Activated T-cell treated with anti-CD3 and anti-CD28 coated beads, Interleukin-2, amount 50 U/mL, for 4 hours (primary cell): ENCODE measurements around the gene IFNA16. TPM values are rescaled to one million over a fixed set of nuclear protein-coding genes. Genes with fewer than 3 reads are reported as not detected.
"Not testable (repeated sequence)": the region's sequence is repeated elsewhere in the genome, so short reads cannot be mapped to it uniquely, and the experiment has no call there.

Experiments
- ATAC-seq, 2 donors: fragments of 200-7000 bp; cut with Tn5 transposase; one replicate each; pipeline ENCODE4 v1.10.0; 2021
- DNase-seq: peaks from one replicate; pipeline ENCODE4 v3.0.0-alpha.2; 2020
- H3K27me3 Mint-ChIP-seq: one replicate; pipeline ENCODE4 v1.8.0; 2021; ENCODE audit warnings: low read depth, mixed read lengths
- H3K36me3 Mint-ChIP-seq: one replicate; pipeline ENCODE4 v1.8.0; 2022; ENCODE audit warnings: mixed read lengths; ENCODE audit not compliant: insufficient read depth
- H3K4me1 Mint-ChIP-seq: one replicate; pipeline ENCODE4 v1.8.0; 2021; ENCODE audit warnings: low read depth, mixed read lengths
- H3K4me3 Mint-ChIP-seq: one replicate; pipeline ENCODE4 v1.8.0; 2021; ENCODE audit warnings: mild to moderate bottlenecking, moderate library complexity, mixed read lengths
- H3K9me3 Mint-ChIP-seq: one replicate; pipeline ENCODE4 v1.8.0; 2021; ENCODE audit warnings: mixed read lengths
- total RNA-seq, 3 donors: library from RNA; stranded (reverse); gene quantifications; one replicate each; pipeline ENCODE4 v1.2.1, GENCODE V29; 2021

Gene IFNA16
- total RNA-seq, 3 donors from 2014 or later: not detected

- H3K9me3 Mint-ChIP-seq: not testable (repeated sequence)
These were observed 3.4 kb downstream of the IFNA16 start for GRCh38 chr9:21213411-21214326.

GRCh38 chr9:21212160-21212559 lies 5.0 kb downstream of the IFNA16 start:
- H3K27me3 Mint-ChIP-seq, H3K4me1 Mint-ChIP-seq, DNase-seq, H3K4me3 Mint-ChIP-seq, H3K9me3 Mint-ChIP-seq, H3K36me3 Mint-ChIP-seq, ATAC-seq: not testable (repeated sequence)

More at GRCh38 chr9:21213411-21214326, 3.4 kb downstream of the IFNA16 start:
- peak in 1 of 2 donors; percentile 43 for ATAC-seq
- H3K4me3 Mint-ChIP-seq, DNase-seq, H3K4me1 Mint-ChIP-seq, H3K27me3 Mint-ChIP-seq, H3K36me3 Mint-ChIP-seq: not testable (repeated sequence)

- H3K9me3 Mint-ChIP-seq, H3K4me1 Mint-ChIP-seq, DNase-seq, ATAC-seq, H3K4me3 Mint-ChIP-seq, H3K36me3 Mint-ChIP-seq: not testable (repeated sequence)
- peaks cover 11% of the 10 kb centered on the region for H3K27me3 Mint-ChIP-seq
These were observed 6.3 kb downstream of the IFNA16 start for GRCh38 chr9:21210782-21211181.

- DNase-seq (no peak), ATAC-seq (no peak)
- Mint-ChIP-seq H3K4me1 (peaks cover 4% of the 10 kb centered on the region), H3K4me3 (no peak overlapping the region), H3K9me3 (no peaks in the 10 kb centered on the region), H3K27me3 (peaks cover 13% of the 10 kb centered on the region), H3K36me3 (no peaks in the 10 kb centered on the region)
These were observed 6.8 kb downstream of the IFNA16 start for GRCh38 chr9:21210311-21210710.

- DNase-seq, H3K4me1 Mint-ChIP-seq, H3K36me3 Mint-ChIP-seq, ATAC-seq, H3K4me3 Mint-ChIP-seq, H3K9me3 Mint-ChIP-seq: not testable (repeated sequence)
- H3K27me3 Mint-ChIP-seq: peaks cover 15% of the 10 kb centered on the region
These were observed 10.1 kb downstream of the IFNA16 start, which contains the start of gene IFNA10 for GRCh38 chr9:21207043-21207442. IFNA10 (minus strand) TSS chr9:21207143; CDS start chr9:21207097, 46 bp downstream.

- no peaks in the 10 kb centered on the region for H3K9me3 Mint-ChIP-seq
- peaks cover 3% of the 10 kb centered on the region for H3K36me3 Mint-ChIP-seq
- DNase-seq: no peak
- no peaks in the 10 kb centered on the region for H3K4me1 Mint-ChIP-seq
- peak in 1 of 2 donors; percentile 52 for ATAC-seq
- H3K4me3 Mint-ChIP-seq: no peak overlapping the region
- peaks cover 15% of the 10 kb centered on the region for H3K27me3 Mint-ChIP-seq
These were observed 11.9 kb downstream of the IFNA16 start for GRCh38 chr9:21205204-21205603.

GRCh38 chr9:21202105-21202504 lies 15.0 kb downstream of the IFNA16 start, which contains the start of gene IFNA7:
IFNA7 (minus strand) TSS chr9:21202205; CDS start chr9:21202165, 40 bp downstream.
- H3K4me1 Mint-ChIP-seq, ATAC-seq, H3K9me3 Mint-ChIP-seq, DNase-seq, H3K36me3 Mint-ChIP-seq, H3K4me3 Mint-ChIP-seq: not testable (repeated sequence)
- peaks cover 14% of the 10 kb centered on the region for H3K27me3 Mint-ChIP-seq

- H3K36me3 Mint-ChIP-seq, H3K4me1 Mint-ChIP-seq, H3K9me3 Mint-ChIP-seq, H3K27me3 Mint-ChIP-seq: not testable (repeated sequence)
- H3K4me3 Mint-ChIP-seq: peak overlapping the region; percentile 3
- ATAC-seq (peak; percentile 84 to 88), DNase-seq (peak; percentile 10)
These were observed 22.0 kb downstream of the IFNA16 start for GRCh38 chr9:21194867-21195776.

GRCh38 chr9:21187487-21187886 lies 29.6 kb downstream of the IFNA16 start, which contains the start of gene IFNA4:
IFNA4 (minus strand) TSS chr9:21187587; CDS start chr9:21187531, 56 bp downstream.
- not testable (repeated sequence) for DNase-seq, H3K4me1 Mint-ChIP-seq, H3K4me3 Mint-ChIP-seq, ATAC-seq, H3K27me3 Mint-ChIP-seq, H3K9me3 Mint-ChIP-seq, H3K36me3 Mint-ChIP-seq

- not testable (repeated sequence) for H3K9me3 Mint-ChIP-seq, DNase-seq, H3K4me1 Mint-ChIP-seq, H3K4me3 Mint-ChIP-seq, H3K36me3 Mint-ChIP-seq, H3K27me3 Mint-ChIP-seq
- peak; percentile 66 to 75 for ATAC-seq
These were observed 34.0 kb downstream of the IFNA16 start for GRCh38 chr9:21182810-21183736.

- H3K36me3 Mint-ChIP-seq: no peaks in the 10 kb centered on the region
- no peak for DNase-seq
- peaks cover 4% of the 10 kb centered on the region for H3K27me3 Mint-ChIP-seq
- no peaks in the 10 kb centered on the region for H3K4me1 Mint-ChIP-seq
- no peaks in the 10 kb centered on the region for H3K9me3 Mint-ChIP-seq
- ATAC-seq: no peak
- no peak overlapping the region for H3K4me3 Mint-ChIP-seq
These were observed 42.4 kb downstream of the IFNA16 start for GRCh38 chr9:21174671-21175070.

GRCh38 chr9:21172156-21172555 lies 45.0 kb downstream of the IFNA16 start:
- H3K4me1 Mint-ChIP-seq: no peaks in the 10 kb centered on the region
- DNase-seq: no peak
- no peaks in the 10 kb centered on the region for H3K9me3 Mint-ChIP-seq
- no peak for ATAC-seq
- no peaks in the 10 kb centered on the region for H3K36me3 Mint-ChIP-seq
- no peak overlapping the region for H3K4me3 Mint-ChIP-seq
- H3K27me3 Mint-ChIP-seq: peaks cover 5% of the 10 kb centered on the region

- H3K4me1 Mint-ChIP-seq: no peaks in the 10 kb centered on the region
- no peaks in the 10 kb centered on the region for H3K9me3 Mint-ChIP-seq
- ATAC-seq (no peak), DNase-seq (no peak)
- no peaks in the 10 kb centered on the region for H3K36me3 Mint-ChIP-seq
- no peak overlapping the region for H3K4me3 Mint-ChIP-seq
- peaks cover 2% of the 10 kb centered on the region for H3K27me3 Mint-ChIP-seq
These were observed 45.8 kb downstream of the IFNA16 start for GRCh38 chr9:21171351-21171750.
